GM23248 (cell line): ENCODE results near the gene PAK2.

ENCODE experiments used
- EZH2 ChIP-seq: fragments of 200-600 bp; sonication (generic); IDR thresholded peaks from 2 replicates; pipeline ENCODE4 v1.6.1; 2018; ENCODE audit warnings: antibody characterized with exemption, mild to moderate bottlenecking; ENCODE audit not compliant: insufficient read depth, poor library complexity, severe bottlenecking
- EZH2phosphoT487 ChIP-seq: fragments of 200-600 bp; sonication (generic); IDR thresholded peaks from 2 replicates; pipeline ENCODE4 v1.6.1; 2018; ENCODE audit warnings: antibody characterized with exemption, moderate library complexity, mild to moderate bottlenecking, low read depth; ENCODE audit not compliant: insufficient read depth

DNA sequence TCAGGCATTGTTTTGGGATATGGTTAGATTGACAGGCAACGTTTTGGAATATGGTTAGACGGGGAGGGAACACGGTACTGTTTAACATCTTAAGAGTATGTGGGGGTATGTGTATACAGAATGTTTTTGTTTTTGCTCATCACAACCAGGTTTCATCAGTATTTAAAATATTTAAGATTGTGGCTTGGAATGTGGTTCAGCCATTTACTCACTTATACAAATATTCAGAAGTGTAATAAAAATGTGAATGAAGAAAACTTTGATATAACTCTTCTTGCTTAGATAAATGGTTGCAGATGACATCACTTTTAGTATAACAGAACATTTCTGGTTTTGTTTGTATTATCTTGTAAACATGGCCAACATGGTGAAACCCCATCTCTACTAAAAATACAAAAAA is 3.9 kb upstream of the PAK2 start:
- TF ChIP-seq EZH2: no peak
- TF ChIP-seq EZH2phosphoT487: no peak
